ENCODE results near the gene PIBF1. TPM values are rescaled to one million over a fixed set of nuclear protein-coding genes. Genes with fewer than 3 reads are reported as not detected.
"Not testable (repeated sequence)": the region's sequence is repeated elsewhere in the genome, so short reads cannot be mapped to it uniquely, and the experiment has no call there.

PIBF1 gene
- total RNA-seq, 1 experiment from 2014 or later, result 15.3 TPM

- no peak for DNase-seq (ENCODE audit: extremely low read depth, low read depth)
These were observed 216.1 kb downstream of the PIBF1 start for GRCh38 chr13:72998012-72998411.

GRCh38 chr13:73000027-73000674 is 218.2 kb downstream of the PIBF1 start:
- DNase-seq (ENCODE audit: extremely low read depth, low read depth), result no peak

DNA sequence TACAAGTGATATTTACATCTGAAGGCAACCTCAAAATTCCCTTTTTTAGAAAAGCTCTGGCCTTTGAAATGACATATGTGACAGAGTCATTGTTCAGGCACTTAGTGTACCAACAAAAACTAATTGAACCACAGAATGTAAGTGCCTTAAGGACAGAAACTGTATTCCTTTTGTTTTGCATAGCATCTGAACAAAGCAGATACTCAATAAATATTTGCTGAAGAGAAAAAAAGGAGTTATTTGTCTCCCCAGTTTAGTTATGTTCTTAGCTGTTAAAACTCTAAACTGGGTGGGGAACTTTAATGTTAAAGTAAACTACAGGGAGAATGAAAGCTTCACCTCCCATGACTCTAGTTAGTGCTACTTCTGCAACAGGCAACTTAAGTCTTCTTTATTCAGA is 220.0 kb downstream of the PIBF1 start:
- no peak for DNase-seq (ENCODE audit: extremely low read depth, low read depth)

DNA sequence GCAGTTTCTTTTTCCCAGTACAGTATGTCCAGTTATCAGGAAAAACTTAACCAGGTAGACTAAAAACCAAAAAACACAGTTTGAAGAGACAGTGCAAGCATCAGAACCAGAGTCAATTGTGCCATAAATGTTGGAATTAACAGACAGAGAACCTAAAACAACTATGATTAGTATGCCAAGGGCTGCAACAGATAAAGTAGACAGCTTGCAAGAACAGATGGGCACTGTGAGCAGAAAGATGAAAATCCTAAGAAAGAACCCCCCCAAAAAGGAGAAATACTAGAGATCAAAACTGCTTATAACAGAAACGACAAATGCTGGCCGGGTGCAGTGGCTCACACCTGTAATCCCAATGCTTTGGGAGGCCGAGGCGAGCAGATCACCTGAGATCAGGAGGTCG is 229.8 kb downstream of the PIBF1 start:
- DNase-seq (ENCODE audit: extremely low read depth, low read depth), result no peak

- no peak for DNase-seq (ENCODE audit: extremely low read depth, low read depth)
These were observed 233.9 kb downstream of the PIBF1 start for GRCh38 chr13:73015805-73016204.

DNA sequence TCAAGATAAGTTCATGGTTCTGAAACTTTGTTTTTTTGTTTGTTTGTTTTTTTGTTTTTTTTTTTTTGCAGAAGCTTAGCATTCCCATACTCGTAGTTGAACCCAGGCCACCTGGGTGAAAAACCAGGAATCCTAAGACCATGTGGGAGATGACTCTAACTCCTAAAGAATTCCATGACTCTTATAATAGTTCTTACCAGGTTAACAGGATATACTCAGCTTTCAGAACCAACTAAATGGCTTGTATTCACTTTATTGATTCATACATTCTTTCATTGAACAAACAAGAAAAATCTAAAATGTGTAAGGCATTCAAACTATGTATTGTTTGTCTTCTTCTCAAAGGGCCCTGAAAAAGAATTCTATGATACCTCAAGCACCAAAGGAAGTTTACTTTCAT is 236.4 kb downstream of the PIBF1 start:
- no peak for DNase-seq (ENCODE audit: extremely low read depth, low read depth)

DNA sequence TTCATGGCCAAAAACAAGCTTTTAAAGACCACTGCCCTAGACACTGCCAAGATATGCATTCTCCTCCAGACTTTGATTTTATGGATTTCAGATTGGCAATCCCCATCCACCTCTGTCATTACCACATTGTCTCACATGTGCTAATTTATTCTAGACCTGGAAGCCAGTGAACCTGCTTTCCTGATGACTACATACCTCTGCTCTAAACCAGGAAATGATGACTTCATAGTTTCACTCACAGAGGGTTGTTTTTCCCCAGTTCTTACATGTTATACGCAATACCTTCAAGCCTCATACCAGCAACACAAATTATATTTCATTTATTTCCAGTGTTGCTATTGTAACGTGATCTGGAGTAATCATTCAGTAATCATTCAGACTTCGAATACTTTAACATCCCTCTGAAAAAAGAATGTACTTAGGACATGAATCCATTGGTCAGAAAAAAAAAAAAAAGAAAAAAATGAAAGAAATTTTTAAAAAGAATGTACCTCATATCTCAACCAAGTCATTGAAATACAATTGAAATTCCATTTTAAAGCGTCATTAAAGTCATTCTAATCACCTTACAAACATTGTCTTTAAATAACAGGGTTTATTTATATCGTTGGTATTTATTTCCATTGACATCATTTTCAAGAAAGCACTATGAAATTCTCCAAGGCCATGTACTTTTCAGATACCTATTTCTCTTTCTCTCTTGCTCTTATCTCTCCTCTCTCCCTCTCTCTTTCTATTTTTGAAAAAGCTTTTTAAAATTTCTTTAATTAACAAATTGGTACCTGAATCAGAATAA is 243.5 kb downstream of the PIBF1 start:
- no peak for DNase-seq (ENCODE audit: extremely low read depth, low read depth)

DNA sequence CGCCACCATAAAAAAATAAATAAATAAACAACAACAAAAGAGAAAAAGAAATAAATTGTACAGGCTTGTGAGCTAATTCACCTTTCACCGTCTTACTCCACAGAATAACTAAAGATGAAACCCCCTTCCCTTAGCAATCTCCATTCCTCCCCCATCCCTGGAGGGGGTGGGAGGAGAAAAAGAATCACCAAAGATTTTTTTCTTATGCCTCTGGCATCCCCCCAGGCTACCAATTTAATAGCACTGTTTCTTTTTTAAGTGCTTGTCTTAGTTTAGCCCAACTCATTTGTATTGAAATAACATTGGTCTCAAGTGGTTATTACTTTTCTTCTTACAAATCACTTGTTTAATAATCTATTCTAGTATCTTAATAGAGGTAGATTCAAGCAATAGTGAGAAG is 253.0 kb downstream of the PIBF1 start:
- DNase-seq (ENCODE audit: extremely low read depth, low read depth), result no peak

- DNase-seq (ENCODE audit: extremely low read depth, low read depth), result no peak
These were observed 253.7 kb downstream of the PIBF1 start for GRCh38 chr13:73035660-73036059.

DNA sequence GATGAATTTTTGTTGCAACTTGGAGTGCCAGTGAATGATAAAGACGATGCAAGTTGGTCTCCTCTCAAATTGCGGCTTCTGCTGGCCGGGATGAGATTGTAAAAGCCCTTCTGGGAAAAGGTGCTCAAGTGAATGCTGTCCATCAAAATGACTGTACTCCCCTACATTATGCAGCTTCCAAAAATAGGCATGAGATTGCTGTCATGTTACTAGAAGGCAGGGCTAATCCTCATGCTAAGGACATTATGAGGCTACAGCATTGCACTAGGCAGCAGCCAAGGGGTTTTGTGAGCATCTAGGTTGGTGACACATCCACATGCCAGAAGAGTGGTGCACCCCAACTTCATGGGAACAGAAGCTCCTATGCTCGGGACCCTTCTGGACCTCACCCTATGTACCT is 254.6 kb downstream of the PIBF1 start:
- no peak for DNase-seq (ENCODE audit: extremely low read depth, low read depth)

DNA sequence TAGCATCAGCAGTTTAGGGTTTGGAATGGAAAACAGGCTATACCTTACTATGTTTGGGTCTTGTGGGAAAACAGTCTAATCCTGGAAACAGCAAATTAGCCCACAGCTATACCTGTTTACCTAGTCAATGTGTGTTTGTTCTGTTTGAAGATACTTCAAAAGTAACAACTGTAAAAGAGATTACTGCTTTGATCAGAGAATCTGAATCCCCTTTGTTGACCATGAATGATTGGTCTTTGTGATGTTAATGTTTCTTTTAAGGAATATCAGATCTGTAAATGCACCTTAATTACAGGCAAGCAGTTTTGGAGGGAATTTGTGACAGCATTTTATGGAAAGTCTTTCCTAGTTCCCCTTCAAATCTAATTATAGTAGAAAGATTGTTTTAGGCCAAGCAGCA is 256.1 kb downstream of the PIBF1 start:
- DNase-seq (ENCODE audit: extremely low read depth, low read depth), result no peak

- no peak for DNase-seq (ENCODE audit: extremely low read depth, low read depth)
These were observed 257.5 kb downstream of the PIBF1 start for GRCh38 chr13:73039201-73040108.

DNA sequence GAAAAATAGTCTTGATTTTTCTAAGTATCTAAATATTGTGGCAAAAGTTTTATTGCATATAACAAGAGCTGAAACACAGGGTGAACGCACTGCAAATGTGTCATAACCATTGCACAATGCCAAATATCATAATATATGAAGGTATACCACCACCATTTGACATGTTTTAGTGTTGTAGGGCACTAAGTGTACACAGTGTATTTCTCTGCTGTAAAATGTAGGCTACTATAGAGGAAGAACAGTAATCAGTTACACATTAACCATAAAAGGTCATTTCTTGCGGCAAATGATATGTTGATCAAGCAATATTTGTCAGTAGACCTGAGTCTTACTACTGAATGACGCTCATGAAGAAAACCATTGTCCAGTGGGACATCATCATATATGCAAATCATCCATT is 258.6 kb downstream of the PIBF1 start:
- DNase-seq (ENCODE audit: extremely low read depth, low read depth), result no peak

GRCh38 chr13:73040968-73041596 is 259.1 kb downstream of the PIBF1 start:
- DNase-seq (ENCODE audit: extremely low read depth, low read depth), result no peak

- DNase-seq (ENCODE audit: extremely low read depth, low read depth), result no peak
These were observed 263.1 kb downstream of the PIBF1 start for GRCh38 chr13:73045031-73045430.

DNA sequence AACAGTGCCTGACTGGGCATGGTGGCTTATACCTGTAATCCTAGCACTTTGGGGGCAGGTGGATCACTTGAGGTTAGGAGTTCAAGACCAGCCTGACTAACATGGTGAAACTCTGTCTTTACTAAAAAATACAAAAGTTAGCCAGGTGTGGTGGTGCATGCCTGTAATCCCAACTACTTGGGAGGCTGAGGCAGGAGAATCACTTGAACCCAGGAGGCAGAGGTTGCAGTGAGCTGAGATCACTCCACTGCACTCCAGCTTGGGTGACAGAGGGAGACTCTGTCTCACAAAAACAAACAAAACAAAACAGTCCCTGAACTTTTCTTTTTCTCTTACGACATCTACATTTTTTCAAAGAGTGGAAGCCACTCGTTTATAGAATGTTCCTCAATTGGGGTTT is 266.7 kb downstream of the PIBF1 start:
- not testable (repeated sequence) for DNase-seq (ENCODE audit: extremely low read depth, low read depth)

- no peak for DNase-seq (ENCODE audit: extremely low read depth, low read depth)
These were observed 272.8 kb downstream of the PIBF1 start for GRCh38 chr13:73054712-73055111.

- peak; percentile 44 for DNase-seq (ENCODE audit: extremely low read depth, low read depth)
These were observed 274.1 kb downstream of the PIBF1 start for GRCh38 chr13:73055813-73056564.

GRCh38 chr13:73056565-73056962 is 274.6 kb downstream of the PIBF1 start:
- DNase-seq (ENCODE audit: extremely low read depth, low read depth), result no peak

Measured in NCI-H460 (cell line).